GM21360 (cell line): ENCODE data around the gene CLDN18.

Experiments used
- ATAC-seq: cut with Tn5 transposase; IDR thresholded peaks from one replicate; pipeline ENCODE4 v1.9.1; 2021; ENCODE audit warnings: mild to moderate bottlenecking, moderate library complexity; ENCODE audit not compliant: unreplicated experiment

The CLDN18 gene

DNA sequence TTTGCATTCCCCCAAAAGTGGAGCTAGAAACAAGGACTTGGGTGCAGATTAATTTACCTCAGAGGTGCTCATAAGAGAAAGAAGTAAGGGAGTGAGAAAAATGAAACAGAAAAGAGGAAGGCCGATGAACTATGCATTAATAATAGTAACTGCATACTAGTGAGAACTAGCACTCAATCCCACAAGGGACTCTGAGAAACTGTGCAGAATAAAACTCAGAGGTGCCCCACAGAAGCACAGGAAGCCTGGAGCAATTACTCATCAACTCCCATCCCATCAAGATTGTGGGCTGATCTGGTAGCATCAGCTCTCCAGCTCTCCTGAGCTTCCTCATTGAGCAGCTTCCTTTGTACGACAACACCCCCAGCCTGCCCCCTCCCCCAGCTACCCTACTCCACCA lies 50.8 kb downstream of the CLDN18 start:
- ATAC-seq, result peak; percentile 62

DNA sequence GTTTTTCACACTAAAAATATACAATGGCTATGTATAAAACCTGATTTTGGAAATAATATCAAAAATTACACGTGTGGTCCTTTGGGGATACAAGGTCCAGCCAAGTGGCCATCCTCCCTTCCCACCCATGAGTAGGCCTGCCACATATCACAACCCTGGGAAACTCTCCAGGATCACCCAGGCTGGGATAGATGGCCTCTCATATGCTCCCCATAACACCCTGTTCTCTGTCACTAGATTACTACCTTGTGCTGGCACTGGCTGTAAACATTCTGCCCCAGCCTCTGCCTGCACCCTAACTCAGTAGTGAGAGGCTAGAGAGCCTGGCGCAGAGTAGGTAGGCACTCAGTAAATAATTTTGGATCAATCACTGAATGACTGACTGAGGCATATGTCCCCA lies 52.1 kb downstream of the CLDN18 start:
- no peak for ATAC-seq

DNA sequence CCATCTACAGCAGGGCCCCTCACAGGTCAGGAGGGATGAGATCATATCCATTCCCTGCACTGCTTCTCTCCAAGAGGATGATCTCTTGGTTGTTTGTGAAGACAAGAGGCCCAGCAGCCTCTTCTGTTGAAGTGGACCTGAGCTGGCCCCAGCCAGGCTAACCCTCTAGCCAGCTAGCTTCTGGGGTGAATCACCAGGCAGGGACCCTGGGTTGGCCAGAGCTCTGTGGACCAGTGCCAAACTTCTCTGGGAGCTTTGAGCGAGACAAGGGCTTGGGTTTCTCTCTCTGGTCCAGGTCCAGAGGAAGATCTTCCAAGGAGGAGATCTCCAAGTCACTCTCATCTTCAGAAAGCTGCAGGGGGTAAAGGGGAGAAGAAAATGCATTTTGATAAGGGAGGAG lies 52.7 kb downstream of the CLDN18 start:
- no peak for ATAC-seq

DNA sequence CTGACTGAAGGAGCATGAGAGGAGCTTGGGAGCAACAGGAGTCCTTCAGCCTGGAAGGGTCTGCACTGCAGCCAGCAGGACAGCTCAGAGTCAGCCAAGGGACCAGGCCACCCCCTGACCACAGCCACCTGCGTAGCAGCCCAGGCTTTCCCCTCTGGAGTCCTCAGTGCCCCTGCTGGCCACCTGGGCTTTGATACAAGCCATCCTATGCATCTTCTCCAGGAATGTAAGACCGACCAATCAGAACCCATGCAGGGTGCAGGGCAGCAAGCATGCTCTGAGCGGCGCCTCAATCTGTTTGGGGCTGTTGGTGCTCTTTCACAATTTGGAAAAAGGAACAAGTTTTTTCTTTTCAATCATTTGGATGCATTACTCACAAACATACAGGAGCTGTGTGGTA lies 53.5 kb downstream of the CLDN18 start:
- no peak for ATAC-seq

- ATAC-seq, result no peak
These were observed 56.0 kb downstream of the CLDN18 start for GRCh38 chr3:138065949-138066348.

DNA sequence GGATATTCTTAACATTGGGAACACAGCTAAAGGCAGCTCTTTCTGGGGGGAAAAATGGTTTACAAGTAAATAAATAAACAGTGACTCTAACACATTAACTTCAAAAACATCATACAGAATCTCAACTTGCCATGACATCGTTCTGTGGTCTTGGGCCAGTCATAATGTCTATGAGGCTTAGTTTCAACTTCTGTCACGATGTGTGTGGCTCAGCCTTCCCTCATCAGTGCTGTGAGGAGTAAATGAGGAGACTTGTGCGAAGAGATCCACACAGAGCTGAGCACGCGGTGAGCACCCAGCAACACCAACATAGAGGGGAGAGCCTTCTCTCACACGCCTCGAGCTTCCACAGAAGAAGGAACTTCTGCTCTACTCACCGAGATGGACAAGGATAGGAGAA lies 56.4 kb downstream of the CLDN18 start:
- ATAC-seq, result peak; percentile 86

GRCh38 chr3:138066972-138067371 lies 57.0 kb downstream of the CLDN18 start:
- ATAC-seq, result no peak

DNA sequence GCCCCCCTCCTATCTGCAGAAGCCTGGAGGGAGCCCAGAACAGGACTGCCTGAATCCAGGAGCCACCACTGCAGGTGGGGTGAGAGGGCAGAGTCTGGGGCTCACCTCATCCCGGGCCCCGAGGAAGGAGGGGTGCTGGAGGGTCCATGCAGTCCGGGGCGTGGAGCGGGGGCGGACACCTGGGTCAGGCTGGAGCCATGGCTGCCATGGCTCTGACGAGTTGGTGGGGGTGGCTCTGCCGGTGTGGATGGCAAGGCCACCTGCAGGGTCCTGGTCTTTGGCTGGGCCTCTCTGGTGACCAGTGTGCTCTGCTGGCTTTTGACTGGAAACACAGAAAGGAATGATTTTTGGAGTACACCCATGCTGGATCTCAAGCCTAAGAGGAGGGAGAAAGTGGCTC lies 58.1 kb downstream of the CLDN18 start:
- ATAC-seq, result no peak

DNA sequence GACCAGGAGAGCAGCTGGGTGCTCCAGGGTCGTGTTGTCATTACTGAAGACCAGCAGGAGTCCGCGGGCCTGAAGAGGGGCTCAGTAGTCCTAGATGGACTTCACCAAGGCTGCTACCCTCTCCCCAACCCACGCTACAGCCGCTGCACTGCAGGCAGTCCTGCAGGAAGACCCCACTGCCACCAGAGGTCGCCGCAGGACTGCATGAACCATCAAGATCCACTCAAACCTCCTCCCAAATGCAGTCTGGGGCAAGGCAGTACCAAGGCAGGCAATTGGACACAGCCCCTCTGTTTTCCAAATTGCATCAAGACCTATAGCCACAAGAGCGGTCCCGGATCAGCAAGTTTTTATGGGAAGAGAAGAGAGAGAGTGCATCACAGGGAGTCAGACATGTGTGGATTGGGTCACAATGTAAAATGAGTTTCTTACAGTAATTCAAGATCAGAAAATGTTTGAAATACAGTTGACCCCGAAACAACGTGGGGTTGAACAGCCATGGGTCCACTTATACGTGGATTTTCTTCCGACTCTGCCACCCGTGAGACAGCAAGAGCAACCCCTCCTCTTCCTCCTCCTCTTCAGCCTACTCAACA lies 58.7 kb downstream of the CLDN18 start:
- ATAC-seq, result peak; percentile 71

DNA sequence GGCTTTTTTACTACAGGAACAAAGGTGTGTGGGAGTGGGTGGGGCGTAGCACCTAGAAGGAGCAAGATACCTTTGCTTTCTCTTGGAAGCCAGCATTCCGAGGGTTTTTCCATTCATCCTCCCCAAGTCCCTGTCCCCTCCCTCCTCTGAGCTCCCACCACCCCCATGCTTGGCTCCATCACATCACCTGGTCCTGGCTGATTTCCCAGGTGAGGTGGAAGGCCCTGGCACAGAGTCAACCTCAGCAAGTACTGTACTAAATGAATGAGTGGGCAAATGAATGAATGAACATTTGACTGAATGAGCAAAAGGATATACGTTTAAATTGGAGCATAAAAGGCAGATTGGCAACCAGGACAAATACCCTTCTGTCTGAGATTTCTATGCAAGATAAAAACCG lies 60.0 kb downstream of the CLDN18 start:
- no peak for ATAC-seq

- ATAC-seq, result no peak
These were observed 62.8 kb downstream of the CLDN18 start for GRCh38 chr3:138072796-138073195.

- ATAC-seq, result no peak
These were observed 68.1 kb downstream of the CLDN18 start for GRCh38 chr3:138078096-138078495.

- no peak for ATAC-seq
These were observed 69.0 kb downstream of the CLDN18 start for GRCh38 chr3:138078901-138079344.

DNA sequence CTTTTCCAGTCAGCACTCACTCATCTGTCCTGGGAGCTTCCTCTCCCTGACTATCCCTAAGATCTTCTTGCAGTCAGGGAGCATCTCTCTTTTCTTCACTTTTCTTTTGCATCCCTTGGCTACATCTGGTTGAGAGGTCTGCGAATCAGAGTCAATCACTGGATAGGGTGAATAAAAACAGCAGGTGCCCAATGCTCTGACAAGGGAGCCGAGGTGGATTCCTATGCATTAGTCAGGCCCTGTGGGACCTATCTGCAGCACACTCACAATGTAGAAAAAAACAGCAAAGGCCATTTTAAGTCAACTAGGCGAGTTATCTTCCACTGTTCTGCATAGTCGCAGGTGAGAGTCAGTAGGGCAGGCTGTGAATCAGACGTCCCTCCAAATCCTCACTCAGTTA lies 69.9 kb downstream of the CLDN18 start:
- ATAC-seq, result no peak

- ATAC-seq, result no peak
These were observed 71.6 kb downstream of the CLDN18 start for GRCh38 chr3:138081371-138082084.

DNA sequence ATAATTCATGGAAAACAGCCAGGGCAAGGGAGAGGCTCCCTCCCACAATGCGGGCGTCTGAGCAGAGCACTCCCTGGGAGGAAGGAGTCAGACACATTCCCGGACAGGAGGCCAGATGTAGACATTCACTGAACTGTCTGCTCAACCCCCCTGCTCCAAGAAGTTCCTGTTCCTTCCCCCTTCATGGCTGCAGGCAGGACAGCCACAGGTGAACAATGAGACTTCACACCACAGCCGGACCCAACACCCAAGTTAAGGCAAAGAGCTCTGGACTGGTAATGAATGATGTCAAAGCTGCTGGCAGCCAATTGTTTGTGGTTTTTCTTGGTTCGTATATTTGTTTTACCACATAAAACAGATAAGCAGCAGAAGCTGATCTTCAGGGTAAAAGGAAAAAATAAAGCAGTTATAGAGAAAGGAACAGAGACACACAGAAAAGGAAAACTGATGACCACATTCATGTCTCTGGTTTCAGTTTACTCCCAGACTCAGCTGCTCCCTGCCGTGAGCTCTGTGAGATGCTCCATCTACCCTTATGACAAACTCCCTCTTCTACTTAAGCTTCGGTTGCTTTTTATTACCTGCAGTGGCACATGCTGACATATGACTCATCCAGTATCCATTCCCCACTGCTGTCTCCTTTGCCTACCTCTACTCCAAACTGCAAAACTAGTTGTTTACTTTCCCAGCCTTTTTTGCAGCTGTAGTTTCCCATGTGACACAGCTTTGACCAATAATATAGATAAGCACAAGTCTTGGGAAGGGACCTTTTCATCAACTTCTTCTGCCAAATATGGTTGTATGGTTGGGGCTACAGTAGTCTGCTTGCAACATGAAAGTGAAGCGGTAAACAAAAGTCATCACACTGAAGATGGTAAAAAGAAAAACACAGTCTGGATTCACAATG lies 72.4 kb downstream of the CLDN18 start:
- ATAC-seq, result no peak

DNA sequence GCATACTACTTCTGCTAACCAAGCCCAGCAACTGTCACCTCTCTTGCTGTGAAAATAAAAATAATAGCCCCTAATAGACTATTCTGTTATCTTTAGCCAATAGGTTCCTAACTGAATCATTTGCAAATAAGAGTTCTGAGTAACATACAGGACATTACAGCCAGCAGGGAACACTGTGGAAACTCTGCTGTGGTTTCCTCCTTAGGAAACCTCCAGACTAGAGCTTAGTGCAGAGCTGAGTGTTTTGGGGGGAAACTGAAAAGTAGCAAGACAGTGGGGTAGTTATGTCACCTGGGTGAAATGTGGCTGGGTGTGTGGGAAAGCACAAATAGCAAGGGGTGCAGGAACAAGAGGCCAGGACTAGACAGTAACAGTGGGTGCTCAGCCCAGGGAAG lies 73.0 kb downstream of the CLDN18 start:
- ATAC-seq, result no peak
